Stimulated activated CD8-positive, alpha-beta memory T cell treated with anti-CD3 and anti-CD28 coated beads, Interleukin-12 subunit alpha, Interleukin-12 subunit beta, amount 100 ng/mL, for 1 hour (primary cell): ENCODE measurements around the gene GAMT.
A peak's percentile ranks its signal among the peaks of the same experiment; 100 is the strongest.

ENCODE experiments used
- DNase-seq: peaks from one replicate; pipeline ENCODE4 v3.0.0-alpha.2; 2020; ENCODE audit warnings: low read depth

The GAMT gene

GRCh38 chr19:1365319-1366269 lies 35.7 kb downstream of the GAMT start:
- no peak for DNase-seq

- DNase-seq = no peak
Observed at GRCh38 chr19:1364070-1364704, 37.2 kb downstream of the GAMT start.

- peak; percentile 30 for DNase-seq
Observed at GRCh38 chr19:1363599-1363998, 37.7 kb downstream of the GAMT start.

- no peak for DNase-seq
Observed at GRCh38 chr19:1362387-1363257, 38.7 kb downstream of the GAMT start.

GRCh38 chr19:1361601-1362386 lies 39.5 kb downstream of the GAMT start:
- no peak for DNase-seq

- DNase-seq = no peak
Observed at GRCh38 chr19:1360818-1361461, 40.4 kb downstream of the GAMT start.

- no peak for DNase-seq
Observed at GRCh38 chr19:1360126-1360817, 41.1 kb downstream of the GAMT start.

- no peak for DNase-seq
Observed at GRCh38 chr19:1357531-1358109, 43.7 kb downstream of the GAMT start.

- no peak for DNase-seq
Observed at GRCh38 chr19:1356508-1356865, 44.9 kb downstream of the GAMT start.

GRCh38 chr19:1355568-1356507 lies 45.5 kb downstream of the GAMT start:
- DNase-seq = no peak

- DNase-seq = no peak
Observed at GRCh38 chr19:1354970-1355567, 46.3 kb downstream of the GAMT start.

GRCh38 chr19:1353144-1353543 lies 48.2 kb downstream of the GAMT start:
- no peak for DNase-seq

GRCh38 chr19:1351381-1351851 lies 49.9 kb downstream of the GAMT start:
- DNase-seq = no peak

- no peak for DNase-seq
Observed at GRCh38 chr19:1350867-1351266, 50.5 kb downstream of the GAMT start.

GRCh38 chr19:1349211-1349610 lies 52.1 kb downstream of the GAMT start:
- DNase-seq = no peak
